ENCODE results near the gene TMEM176A.
"Not testable (repeated sequence)": the region's sequence is repeated elsewhere in the genome, so short reads cannot be mapped to it uniquely, and the experiment has no call there.

The TMEM176A gene

GRCh38 chr7:150804802-150805201 lies 4.2 kb downstream of the TMEM176A start:
- no peak overlapping the region for H3K4me3 ChIP-seq (ENCODE audit: low read depth, low read length)
- DNase-seq (ENCODE audit: low read depth): no peak
- TF ChIP-seq CTCF (conservative IDR thresholded peaks at IDR 0.05; ENCODE audit: low read depth, low read length): no peak

DNA sequence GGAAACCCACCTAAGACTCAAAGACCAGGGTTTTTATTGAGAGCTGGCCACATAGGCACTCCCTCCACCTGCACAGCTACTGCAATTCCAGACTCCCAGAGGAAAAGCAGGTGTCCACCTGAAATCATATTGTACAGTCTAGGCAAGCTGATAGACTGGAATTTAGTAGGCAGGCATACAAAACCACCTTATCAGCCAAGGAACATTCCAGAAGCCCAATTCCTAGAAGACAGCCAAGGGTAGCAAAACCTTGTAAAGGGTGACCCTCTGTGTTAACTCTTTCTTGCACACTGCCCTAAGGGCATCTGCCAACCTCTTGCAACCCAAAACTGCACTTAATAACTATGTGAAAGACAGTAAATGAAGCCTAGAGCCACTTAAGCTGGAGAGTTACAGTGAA lies 5.3 kb downstream of the TMEM176A start:
- TF ChIP-seq CTCF (conservative IDR thresholded peaks at IDR 0.05; ENCODE audit: low read depth, low read length): no peak
- no peak overlapping the region for H3K4me3 ChIP-seq (ENCODE audit: low read depth, low read length)
- no peak for DNase-seq (ENCODE audit: low read depth)

DNA sequence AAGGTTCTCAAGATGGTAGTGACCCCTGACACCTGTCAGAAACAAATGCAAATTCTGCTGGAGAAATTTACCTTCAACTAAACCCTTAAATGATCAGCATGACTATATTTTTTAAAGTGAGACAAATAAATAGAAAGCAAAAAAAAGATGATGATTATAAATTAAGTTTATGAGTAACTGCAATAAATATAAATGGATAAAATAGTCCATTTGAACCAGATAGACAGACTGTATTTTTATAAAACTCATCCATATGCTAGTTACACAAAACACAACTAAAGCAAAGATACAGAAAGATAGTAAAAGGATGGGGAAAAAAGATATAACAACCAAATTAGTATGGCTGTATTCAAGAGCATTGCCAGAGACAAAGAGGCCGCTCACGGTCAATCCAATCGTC lies 5.9 kb downstream of the TMEM176A start:
- no peak overlapping the region for H3K4me3 ChIP-seq (ENCODE audit: low read depth, low read length)
- no peak for TF ChIP-seq CTCF (conservative IDR thresholded peaks at IDR 0.05; ENCODE audit: low read depth, low read length)
- no peak for DNase-seq (ENCODE audit: low read depth)

DNA sequence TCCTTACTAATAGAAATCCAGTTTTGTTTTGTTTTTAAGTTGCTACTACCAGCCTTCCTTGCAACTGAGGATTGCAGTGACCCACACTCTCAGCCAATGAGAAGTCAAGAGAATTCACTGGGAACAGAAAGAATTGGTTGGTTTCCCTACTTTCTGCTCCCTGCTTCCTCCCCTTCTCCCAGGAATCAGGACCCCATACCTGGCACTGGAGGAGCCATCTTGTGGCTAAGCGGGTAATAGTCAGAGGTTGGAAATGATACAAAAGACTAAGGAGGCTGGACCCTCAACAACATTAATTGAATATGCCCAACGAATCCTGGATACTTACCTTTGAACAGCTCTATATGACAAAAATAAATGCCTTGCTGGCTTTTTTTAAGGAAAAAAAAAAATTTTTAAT lies 6.3 kb downstream of the TMEM176A start:
- H3K4me3 ChIP-seq (ENCODE audit: low read depth, low read length): no peak overlapping the region
- TF ChIP-seq CTCF (conservative IDR thresholded peaks at IDR 0.05; ENCODE audit: low read depth, low read length): no peak
- DNase-seq (ENCODE audit: low read depth): no peak

DNA sequence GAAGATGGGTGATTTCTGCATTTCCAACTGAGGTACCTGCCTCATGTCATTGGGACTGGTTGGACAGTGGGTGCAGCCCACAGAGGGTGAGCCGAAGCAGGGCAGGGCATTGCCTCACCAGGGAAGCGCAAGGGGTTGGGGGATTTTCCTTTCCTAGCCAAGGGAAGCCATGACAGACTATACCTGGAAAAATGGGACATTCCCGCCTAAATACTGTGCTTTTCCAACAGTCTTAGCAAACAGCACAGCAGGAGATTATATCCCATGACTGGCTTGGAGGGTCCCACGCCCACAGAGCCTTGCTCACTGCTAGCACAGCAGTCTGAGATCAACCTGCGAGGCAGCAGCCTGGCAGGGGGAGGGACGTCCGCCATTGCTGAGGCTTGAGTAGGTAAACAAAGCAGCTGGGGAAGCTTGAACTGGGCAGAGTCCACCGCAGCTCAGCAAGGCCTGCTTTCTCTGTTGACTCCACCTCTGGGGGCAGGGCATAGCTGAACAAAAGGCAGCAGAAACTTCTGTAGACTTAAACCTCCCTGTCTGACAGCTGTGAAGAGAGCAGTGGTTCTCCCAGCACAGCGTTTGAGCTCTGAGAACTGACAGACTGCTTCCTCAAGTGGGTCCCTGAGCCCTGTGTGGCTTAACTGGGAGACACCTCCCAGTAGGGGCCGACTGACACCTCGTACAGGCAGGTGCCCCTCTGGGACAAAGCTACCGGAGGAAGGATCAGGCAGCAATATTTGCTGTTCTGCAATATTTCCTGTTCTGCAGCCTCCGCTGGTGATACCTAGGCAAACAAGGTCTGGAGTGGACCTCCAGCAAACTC lies 7.3 kb downstream of the TMEM176A start:
- DNase-seq (ENCODE audit: low read depth); H3K4me3 ChIP-seq (ENCODE audit: low read depth, low read length): not testable (repeated sequence)

DNA sequence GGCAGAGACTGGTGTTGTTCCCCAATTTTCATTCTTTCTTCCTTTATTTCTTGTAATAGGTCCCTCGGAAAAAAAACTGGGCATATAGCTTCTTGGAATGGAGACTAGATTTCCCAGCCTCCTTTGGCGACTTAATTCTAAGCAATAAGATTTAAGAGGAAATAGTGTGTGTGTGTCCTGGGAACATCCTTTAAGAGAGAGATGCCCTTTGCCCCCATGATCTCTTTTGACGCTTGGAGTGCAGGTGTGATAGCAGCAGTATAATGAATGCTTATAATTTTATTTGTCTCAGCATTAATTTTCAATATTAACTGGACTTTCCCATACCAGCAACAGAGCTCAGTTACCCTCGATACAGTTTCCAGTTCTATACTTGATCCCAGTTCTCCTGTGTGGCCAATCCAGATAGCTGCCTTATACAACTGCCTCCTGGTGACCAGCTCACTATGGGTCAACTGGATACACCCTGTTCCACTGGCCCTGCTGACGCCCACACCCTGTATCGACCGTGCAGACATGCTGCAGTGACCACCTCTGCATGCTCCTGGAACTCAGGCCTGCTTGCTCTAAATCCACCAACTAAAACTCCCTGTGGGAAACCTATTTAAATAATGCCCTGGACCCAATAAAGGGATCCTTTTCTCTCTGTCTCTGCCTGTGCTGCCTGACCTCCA lies 13.9 kb downstream of the TMEM176A start:
- no peak for TF ChIP-seq CTCF (conservative IDR thresholded peaks at IDR 0.05; ENCODE audit: low read depth, low read length)
- no peak overlapping the region for H3K4me3 ChIP-seq (ENCODE audit: low read depth, low read length)
- DNase-seq (ENCODE audit: low read depth): no peak

GRCh38 chr7:150818971-150819370 lies 18.4 kb downstream of the TMEM176A start:
- no peak for DNase-seq (ENCODE audit: low read depth)
- no peak overlapping the region for H3K4me3 ChIP-seq (ENCODE audit: low read depth, low read length)
- TF ChIP-seq CTCF (conservative IDR thresholded peaks at IDR 0.05; ENCODE audit: low read depth, low read length): no peak

All from choroid plexus epithelial cell (primary cell).